Stimulated activated CD4-positive, alpha-beta T cell treated with anti-CD3 and anti-CD28 coated beads, Interleukin-2, amount 100 ng/mL, for 48 hours (primary cell): ENCODE measurements around the gene MAP1LC3C.

Source experiments
- DNase-seq, 2 donors: peaks; one replicate each; pipeline ENCODE4 v3.0.0-alpha.2; 2020

Gene MAP1LC3C

GRCh38 chr1:241999026-241999425 is at the start of gene MAP1LC3C:
Gene MAP1LC3C, minus strand, starts transcription at chr1:241999098. Its CDS starts 90 bp downstream, at chr1:241999008.
- DNase-seq = no peak

GRCh38 chr1:242043165-242043564 is 44.3 kb upstream of the MAP1LC3C start:
- no peak for DNase-seq

DNA sequence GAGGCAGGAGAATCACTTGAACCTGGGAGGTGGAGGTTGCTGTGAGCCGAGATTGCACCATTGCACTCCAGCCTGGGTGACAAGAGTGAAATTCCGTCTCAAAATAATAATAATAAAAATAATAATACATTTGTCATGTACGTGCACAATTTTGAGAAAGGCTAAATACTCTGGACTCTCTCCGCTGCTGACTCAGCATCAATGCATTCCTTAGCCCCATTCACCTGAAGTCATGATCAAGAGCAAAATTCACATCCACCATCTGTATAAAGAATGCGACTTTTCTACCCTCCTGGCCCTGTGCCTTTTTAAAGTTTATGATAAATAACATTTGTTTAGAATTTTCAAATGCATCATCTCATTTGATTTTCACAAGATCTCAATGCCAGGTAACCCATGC is 35.5 kb upstream of the MAP1LC3C start:
- DNase-seq = no peak

DNA sequence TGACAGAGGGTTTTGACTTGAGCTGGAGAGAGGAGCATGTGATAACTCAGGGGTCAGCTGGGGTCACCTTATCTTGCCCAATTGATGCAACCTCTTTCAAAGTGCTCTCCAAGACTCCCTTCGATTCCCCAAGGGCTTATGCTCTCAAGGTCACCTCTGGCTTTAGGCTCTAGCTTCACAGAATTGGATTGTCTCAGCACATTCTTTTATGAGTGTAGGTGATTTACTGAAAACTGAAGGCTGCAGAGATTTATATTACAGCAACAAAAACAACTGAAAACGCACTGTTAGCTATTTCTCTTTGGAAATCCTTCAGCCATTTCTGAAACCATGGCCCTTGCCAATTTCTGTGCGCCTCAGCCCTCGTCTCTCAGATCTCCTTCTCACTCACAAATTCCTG is 34.5 kb upstream of the MAP1LC3C start:
- no peak for DNase-seq

DNA sequence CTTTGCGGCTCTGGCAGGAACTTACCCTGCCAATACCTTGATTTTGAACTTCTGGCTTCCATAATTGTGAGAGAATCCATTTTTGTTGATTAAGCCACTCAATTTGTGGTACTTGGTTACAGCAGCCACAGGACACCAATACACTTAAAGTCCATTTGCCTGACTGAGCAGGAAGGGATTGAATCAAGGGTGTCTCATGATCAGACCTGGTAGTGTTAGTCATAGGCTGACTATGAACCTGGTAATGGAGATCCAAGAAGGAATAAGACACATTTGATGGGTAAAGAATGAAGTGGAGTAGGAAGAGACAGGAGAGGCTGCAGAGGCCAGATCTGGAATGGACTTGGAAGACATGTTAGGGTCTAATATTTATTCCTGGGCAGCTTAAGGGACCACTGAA is 31.2 kb upstream of the MAP1LC3C start:
- no peak for DNase-seq

GRCh38 chr1:242025681-242026080 is 26.8 kb upstream of the MAP1LC3C start:
- DNase-seq = no peak

- no peak for DNase-seq
Measured at GRCh38 chr1:242023805-242024204, 24.9 kb upstream of the MAP1LC3C start.

DNA sequence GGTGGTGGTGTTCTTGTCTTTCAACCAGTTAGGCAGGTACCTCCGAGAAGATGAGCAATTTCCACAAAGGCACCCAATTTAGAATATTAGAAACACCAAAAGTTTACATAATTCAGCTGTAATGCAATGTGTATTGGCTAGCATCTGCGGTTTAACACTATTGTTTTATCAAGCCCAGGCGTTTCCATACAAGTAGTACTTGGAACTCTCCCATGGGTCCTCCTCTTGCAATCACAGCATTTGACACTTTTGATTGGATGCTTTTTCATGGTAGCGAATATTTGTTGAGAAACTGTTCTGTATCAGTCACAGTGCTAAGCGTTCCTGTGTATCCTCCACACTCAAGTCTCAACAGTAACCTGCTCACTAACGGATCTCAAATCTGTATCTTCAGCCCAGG is 20.1 kb upstream of the MAP1LC3C start:
- no peak for DNase-seq

DNA sequence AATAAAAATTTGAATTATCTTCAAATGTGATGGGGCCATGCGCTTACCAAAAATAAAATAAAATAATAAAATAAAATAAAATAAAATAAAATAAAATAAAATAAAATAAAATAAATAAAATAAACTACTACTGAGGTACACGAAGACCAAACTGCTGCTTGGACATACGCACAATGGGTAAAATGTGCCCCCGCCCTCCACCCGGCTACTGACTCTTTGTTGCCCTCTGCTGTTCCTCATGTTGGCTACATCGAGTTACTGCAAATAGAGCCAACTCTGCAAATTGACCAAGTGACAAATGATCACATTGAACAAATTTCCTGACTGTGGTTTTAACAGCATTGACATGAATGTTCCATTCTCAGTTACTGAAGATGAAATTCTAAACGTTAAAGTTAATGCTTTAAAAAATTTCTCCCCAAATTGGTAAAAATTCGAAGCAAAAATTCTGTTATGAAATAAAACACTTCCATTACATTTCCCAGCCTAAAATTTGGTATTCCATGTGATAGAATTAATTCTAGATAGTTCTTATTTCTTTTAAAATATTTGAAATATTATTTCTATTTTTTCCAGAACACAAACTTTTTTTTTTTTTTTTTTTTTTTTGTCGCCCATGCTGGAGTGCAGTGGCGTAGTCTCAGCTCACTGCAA is 18.8 kb upstream of the MAP1LC3C start:
- peak in 1 of 2 donors; percentile 22 for DNase-seq

- no peak for DNase-seq
Measured at GRCh38 chr1:242016479-242016878, 17.6 kb upstream of the MAP1LC3C start.

- no peak for DNase-seq
Measured at GRCh38 chr1:242011894-242012660, 13.2 kb upstream of the MAP1LC3C start.

DNA sequence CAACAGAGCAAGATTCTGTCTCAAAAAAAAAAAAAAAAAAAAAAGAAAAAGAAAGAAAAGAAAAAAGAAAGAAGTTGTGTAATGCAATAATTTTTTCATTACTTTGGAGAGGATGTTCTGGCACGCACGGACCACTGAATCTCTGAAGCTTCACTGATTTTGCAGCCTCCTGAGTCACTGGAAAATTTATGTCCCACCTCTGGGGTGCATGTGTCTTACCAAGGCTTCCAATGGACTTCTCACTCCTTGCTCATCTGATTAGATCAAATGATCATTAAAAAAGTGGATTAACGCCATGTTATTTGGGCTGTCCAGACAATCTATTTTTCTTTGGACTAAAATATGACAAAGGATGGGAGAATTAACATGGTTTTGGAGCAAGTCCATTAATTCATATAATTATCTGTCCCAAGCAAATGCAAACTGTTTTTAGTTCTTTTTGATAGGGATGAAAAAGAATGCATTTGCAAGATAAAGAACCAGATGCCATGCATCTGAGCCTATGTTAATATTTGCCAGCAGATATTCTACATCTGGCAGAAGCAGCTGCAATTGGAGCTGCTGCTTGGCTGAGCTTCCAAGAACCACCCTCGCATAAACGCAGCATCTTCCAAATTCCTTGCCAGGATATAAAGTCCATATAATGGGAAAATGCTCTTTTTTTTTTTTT is 10.1 kb upstream of the MAP1LC3C start:
- DNase-seq = no peak

GRCh38 chr1:242006976-242007375 is 8.1 kb upstream of the MAP1LC3C start:
- no peak for DNase-seq

GRCh38 chr1:242005866-242006535 is 7.1 kb upstream of the MAP1LC3C start:
- no peak for DNase-seq

- no peak for DNase-seq
Measured at GRCh38 chr1:242004751-242005495, 6.0 kb upstream of the MAP1LC3C start.

- DNase-seq = no peak
Measured at GRCh38 chr1:242002510-242002909, 3.6 kb upstream of the MAP1LC3C start.

DNA sequence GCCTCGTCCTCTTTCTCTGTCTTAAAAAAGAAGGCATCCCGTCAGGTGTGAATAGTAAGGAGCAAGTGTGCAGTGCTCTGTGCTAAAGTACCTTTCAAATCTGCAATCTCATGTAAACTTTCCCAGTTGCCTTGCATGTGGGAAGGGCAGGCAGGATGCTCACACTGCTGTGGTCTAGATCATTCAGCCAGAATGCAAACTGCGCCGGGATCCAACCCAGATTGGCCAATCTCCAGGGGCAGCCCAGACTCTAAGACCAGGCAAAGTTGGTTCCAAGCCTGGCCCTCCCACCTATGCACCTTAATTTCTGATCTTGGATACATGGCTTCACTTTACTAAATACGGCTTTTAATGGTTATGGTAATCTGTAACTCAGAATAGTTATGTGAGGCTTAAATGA is 3.2 kb upstream of the MAP1LC3C start:
- no peak for DNase-seq

- DNase-seq = no peak
Measured at GRCh38 chr1:242000434-242000833, 1.5 kb upstream of the MAP1LC3C start.

GRCh38 chr1:241998412-241998921 is 431 bp downstream of the MAP1LC3C start:
- DNase-seq = peak; percentile 45 to 49

DNA sequence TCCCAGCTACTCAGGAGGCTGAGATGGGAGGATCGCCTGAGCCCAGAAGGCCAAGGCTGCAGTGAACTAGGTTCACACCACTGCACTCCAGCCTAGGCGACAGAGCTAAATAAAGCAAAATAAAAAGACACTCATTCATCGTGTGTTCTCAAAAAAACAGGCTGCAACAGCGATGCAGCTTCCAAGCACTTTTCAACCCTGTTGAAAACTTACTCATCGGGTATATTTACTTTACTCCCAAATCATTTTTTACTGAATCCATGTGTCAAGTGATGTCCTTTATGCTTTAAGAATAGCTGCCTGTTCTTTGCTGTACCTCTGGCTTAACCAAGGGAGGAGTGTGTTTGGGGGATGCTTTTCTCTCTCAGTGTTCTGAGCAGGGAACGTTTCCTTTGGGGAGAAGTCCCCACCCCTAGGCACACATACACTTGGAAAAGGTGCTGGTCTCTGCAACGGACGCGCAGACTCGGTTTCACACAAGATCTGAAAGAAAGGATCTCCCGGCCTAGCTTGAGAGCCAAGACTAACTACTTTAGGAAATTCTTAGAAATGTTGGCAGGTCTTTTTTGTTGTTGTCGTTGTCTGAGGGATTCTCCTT is 1.4 kb downstream of the MAP1LC3C start:
- no peak for DNase-seq

DNA sequence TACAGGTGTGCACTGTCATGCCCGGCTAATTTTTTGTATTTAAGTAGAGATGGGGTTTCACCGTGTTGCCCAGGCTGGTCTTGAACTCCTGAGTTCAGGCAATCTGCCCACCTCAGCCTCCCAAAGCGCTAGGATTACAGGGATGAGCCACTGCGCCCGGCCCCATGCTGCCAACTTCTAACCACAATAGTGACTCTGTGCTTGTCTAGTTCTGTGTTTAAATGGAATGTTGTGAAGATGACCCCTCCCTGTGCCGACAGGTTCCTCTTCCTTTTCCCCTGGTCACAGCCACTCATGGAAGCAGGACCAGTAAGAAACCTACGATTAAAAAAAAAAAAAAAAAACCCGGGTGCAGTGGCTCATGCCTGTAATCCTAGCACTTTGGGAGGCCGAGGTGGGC is 4.7 kb downstream of the MAP1LC3C start:
- no peak for DNase-seq

- no peak for DNase-seq
Measured at GRCh38 chr1:241992734-241993133, 6.2 kb downstream of the MAP1LC3C start.
